Measurements from ENCODE around the gene PTPRC.

GRCh38 chr1:198676253-198676652 is 37.4 kb downstream of the PTPRC start:
- TF ChIP-seq CTCF (IDR thresholded peaks at IDR 0.05; ENCODE audit: low read depth, low read length) (no peak), POLR2A (IDR thresholded peaks at IDR 0.05; ENCODE audit: extremely low read depth, insufficient read length) (no peak)
- TF ChIP-seq, protein P1, sequence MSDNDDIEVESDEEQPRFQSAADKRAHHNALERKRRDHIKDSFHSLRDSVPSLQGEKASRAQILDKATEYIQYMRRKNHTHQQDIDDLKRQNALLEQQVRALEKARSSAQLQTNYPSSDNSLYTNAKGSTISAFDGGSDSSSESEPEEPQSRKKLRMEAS (IDR thresholded peaks at IDR 0.05; ENCODE audit: low read depth, low read length): no peak

Measured in NB4 (cell line).